ENCODE measurements around the gene ADORA2A. TPM values are rescaled to one million over a fixed set of nuclear protein-coding genes. Genes with fewer than 3 reads are reported as not detected.
A peak's percentile ranks its signal among the peaks of the same experiment; 100 is the strongest.

The ADORA2A gene
- total RNA-seq, 1 donor from 2014 or later, result 6.4 TPM

- peak; percentile 94 for TF ChIP-seq CTCF (IDR thresholded peaks at IDR 0.05; ENCODE audit: unreplicated experiment)
- Mint-ChIP-seq H3K36me3 (ENCODE audit: insufficient read depth) (no peaks in the 10 kb centered on the region), H3K4me3 (ENCODE audit: low read depth) (no peak overlapping the region), H3K9me3 (ENCODE audit: low read depth) (no peaks in the 10 kb centered on the region), H3K27me3 (peaks cover 31% of the 10 kb centered on the region), H3K27ac (no peak overlapping the region), H3K4me1 (ENCODE audit: low read depth) (no peaks in the 10 kb centered on the region)
- peak; percentile 65 for DNase-seq (ENCODE audit: low spot score, unreplicated experiment)
Measured at GRCh38 chr22:24423519-24424000, 3.8 kb upstream of the ADORA2A start.

GRCh38 chr22:24424001-24424900 is 3.1 kb upstream of the ADORA2A start:
- Mint-ChIP-seq H3K27me3 (peaks cover 31% of the 10 kb centered on the region), H3K27ac (peak overlapping the region; percentile 56), H3K4me1 (ENCODE audit: low read depth) (peaks cover 1% of the 10 kb centered on the region), H3K4me3 (ENCODE audit: low read depth) (peak overlapping the region; percentile 69), H3K36me3 (ENCODE audit: insufficient read depth) (no peaks in the 10 kb centered on the region), H3K9me3 (ENCODE audit: low read depth) (no peaks in the 10 kb centered on the region)
- no peak for TF ChIP-seq CTCF (IDR thresholded peaks at IDR 0.05; ENCODE audit: unreplicated experiment)
- DNase-seq (ENCODE audit: low spot score, unreplicated experiment), result no peak

GRCh38 chr22:24424901-24425775 is 2.3 kb upstream of the ADORA2A start:
- no peak for DNase-seq (ENCODE audit: low spot score, unreplicated experiment)
- peaks cover 31% of the 10 kb centered on the region for H3K27me3 Mint-ChIP-seq
- no peaks in the 10 kb centered on the region for H3K9me3 Mint-ChIP-seq (ENCODE audit: low read depth)
- H3K27ac Mint-ChIP-seq, result peak overlapping the region; percentile 14
- TF ChIP-seq CTCF (IDR thresholded peaks at IDR 0.05; ENCODE audit: unreplicated experiment), result no peak
- H3K4me3 Mint-ChIP-seq (ENCODE audit: low read depth), result peak overlapping the region; percentile 69
- H3K4me1 Mint-ChIP-seq (ENCODE audit: low read depth), result peaks cover 1% of the 10 kb centered on the region
- H3K36me3 Mint-ChIP-seq (ENCODE audit: insufficient read depth), result no peaks in the 10 kb centered on the region

- no peak for TF ChIP-seq CTCF (IDR thresholded peaks at IDR 0.05; ENCODE audit: unreplicated experiment)
- no peaks in the 10 kb centered on the region for H3K36me3 Mint-ChIP-seq (ENCODE audit: insufficient read depth)
- DNase-seq (ENCODE audit: low spot score, unreplicated experiment), result no peak
- peaks cover 31% of the 10 kb centered on the region for H3K27me3 Mint-ChIP-seq
- peaks cover 1% of the 10 kb centered on the region for H3K4me1 Mint-ChIP-seq (ENCODE audit: low read depth)
- no peaks in the 10 kb centered on the region for H3K9me3 Mint-ChIP-seq (ENCODE audit: low read depth)
- H3K4me3 Mint-ChIP-seq (ENCODE audit: low read depth), result no peak overlapping the region
- no peak overlapping the region for H3K27ac Mint-ChIP-seq
Measured at GRCh38 chr22:24426436-24426835, 963 bp upstream of the ADORA2A start.

- H3K36me3 Mint-ChIP-seq (ENCODE audit: insufficient read depth), result no peaks in the 10 kb centered on the region
- no peak overlapping the region for H3K4me3 Mint-ChIP-seq (ENCODE audit: low read depth)
- H3K9me3 Mint-ChIP-seq (ENCODE audit: low read depth), result no peaks in the 10 kb centered on the region
- TF ChIP-seq CTCF (IDR thresholded peaks at IDR 0.05; ENCODE audit: unreplicated experiment), result no peak
- no peak for DNase-seq (ENCODE audit: low spot score, unreplicated experiment)
- H3K4me1 Mint-ChIP-seq (ENCODE audit: low read depth), result peaks cover 1% of the 10 kb centered on the region
- no peak overlapping the region for H3K27ac Mint-ChIP-seq
- H3K27me3 Mint-ChIP-seq, result peaks cover 31% of the 10 kb centered on the region
Measured at GRCh38 chr22:24426851-24427499, 424 bp upstream of the ADORA2A start.
